Subcutaneous adipose tissue (tissue), 4 donors: ENCODE results near the gene SHQ1. TPM values are rescaled to one million over a fixed set of nuclear protein-coding genes. Genes with fewer than 3 reads are reported as not detected.

Experiments used
- CTCF ChIP-seq: fragments of 450-650 bp; IDR thresholded peaks from one replicate; pipeline ENCODE4 v1.5.1; 2016; ENCODE audit warnings: low read depth, mild to moderate bottlenecking, control low read depth, antibody characterized with exemption, moderate library complexity
- total RNA-seq, 4 donors: library from RNA; depleted of rRNA; stranded (reverse); fragments of >200 nt; gene quantifications; one replicate each; pipeline ENCODE4 v1.1.0, GENCODE V29; 2016

Gene SHQ1
- total RNA-seq, 4 donors from 2014 or later, result 7.9 to 15.5 (median 9.8) TPM

GRCh38 chr3:72721683-72722381 is 126.4 kb downstream of the SHQ1 start:
- TF ChIP-seq CTCF, result no peak

GRCh38 chr3:72720566-72720965 is 127.7 kb downstream of the SHQ1 start:
- no peak for TF ChIP-seq CTCF

DNA sequence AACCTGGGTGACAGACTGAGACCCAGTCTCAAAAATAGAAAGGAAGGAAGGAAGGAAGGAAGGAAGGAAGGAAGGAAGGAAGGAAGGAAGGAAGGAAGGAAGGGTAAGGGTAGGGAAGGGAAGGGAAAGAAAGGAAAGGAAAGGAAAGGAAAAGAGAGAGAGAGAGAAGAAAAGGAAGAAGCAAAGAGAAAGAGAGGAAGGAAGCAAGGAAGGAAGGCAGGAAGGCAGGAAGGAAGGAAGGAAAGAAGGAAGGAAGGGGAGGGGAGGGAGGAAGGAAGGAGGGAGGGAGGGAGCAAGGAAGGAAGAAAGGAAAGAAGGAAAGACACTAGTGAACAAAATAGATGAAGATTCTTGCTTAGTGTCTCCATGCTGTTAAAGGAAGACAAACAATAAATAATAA is 129.1 kb downstream of the SHQ1 start:
- TF ChIP-seq CTCF, result no peak

GRCh38 chr3:72708441-72708840 is 139.8 kb downstream of the SHQ1 start:
- no peak for TF ChIP-seq CTCF

DNA sequence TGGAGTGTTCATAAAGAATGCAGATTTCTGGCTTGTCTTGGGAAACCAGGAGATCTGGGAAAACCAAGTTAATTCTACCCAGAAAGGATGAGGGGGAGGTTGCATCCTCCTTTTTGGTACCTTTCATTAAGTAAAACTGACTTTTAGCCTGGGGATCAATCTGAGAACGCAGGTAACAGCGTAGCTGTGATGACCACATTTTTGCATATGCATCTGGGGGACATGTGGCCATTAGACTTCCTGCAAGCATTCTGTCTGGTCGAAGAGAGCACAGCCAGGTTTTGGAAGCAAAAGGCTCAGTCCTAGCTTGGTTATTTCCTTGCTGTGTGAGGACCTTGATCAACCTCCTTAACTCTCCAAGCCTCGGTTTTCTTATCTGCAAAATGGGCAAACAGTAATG is 145.2 kb downstream of the SHQ1 start:
- no peak for TF ChIP-seq CTCF

DNA sequence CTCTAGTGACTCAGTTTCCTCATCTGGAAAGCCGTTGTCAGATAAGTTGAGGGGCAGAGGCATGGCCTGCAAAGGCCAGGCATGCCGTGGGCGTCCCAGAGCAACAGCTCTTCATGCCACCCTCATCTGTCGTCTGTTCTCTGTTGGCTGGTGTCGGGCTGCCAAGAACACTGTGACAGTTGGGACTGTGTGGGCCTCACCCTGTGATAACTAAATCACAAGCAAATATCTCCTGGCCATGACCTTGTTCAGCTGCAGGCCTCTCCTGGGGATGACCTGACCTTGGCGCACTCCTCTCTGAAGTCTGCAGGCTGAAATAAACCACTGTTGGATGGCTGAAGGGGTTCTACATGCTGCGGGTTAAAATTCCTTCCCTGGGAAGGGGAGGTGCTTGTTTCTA is 145.9 kb downstream of the SHQ1 start:
- no peak for TF ChIP-seq CTCF

DNA sequence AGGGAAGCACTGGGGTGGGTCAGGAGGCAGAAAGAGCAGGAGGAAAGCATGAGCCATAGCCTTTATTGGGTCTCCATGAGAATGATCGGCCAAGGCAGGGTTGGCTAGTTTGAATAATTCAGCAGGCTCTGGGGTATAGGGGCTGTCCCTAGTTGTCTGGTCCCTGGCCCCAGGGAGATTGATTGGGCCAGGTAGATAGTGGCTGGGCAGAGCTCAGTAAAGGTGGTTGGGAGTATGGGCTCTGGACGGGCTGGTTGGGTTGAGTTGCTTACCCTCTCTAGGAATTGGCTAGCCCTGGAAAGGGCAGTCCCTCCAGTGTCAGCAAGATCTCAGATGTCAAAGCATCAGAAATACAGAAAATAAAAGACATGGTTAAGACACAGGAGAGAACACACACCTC is 148.1 kb downstream of the SHQ1 start:
- no peak for TF ChIP-seq CTCF
